B cell (primary cell): Measurements from ENCODE around the gene KLHL25. TPM values are rescaled to one million over a fixed set of nuclear protein-coding genes. Genes with fewer than 3 reads are reported as not detected.

Source experiments
- ATAC-seq: fragments of 200-7000 bp; cut with Tn5 transposase; one replicate; pipeline ENCODE4 v1.10.0; 2021; ENCODE audit warnings: low read depth, mild to moderate bottlenecking, moderate number of reproducible peaks, moderate library complexity
- CTCF ChIA-PET: fragments of 350-600 bp; sonication (Branson Sonifier 250); formaldehyde crosslinking; loops from one replicate; lab custom pipeline; 2021; ENCODE audit warnings: antibody characterized with exemption, inconsistent platforms; lab: Charles Lee
- POLR2A ChIA-PET: fragments of 350-600 bp; sonication (Branson Sonifier 250); formaldehyde crosslinking; loops from one replicate; lab custom pipeline; 2021; ENCODE audit warnings: antibody characterized with exemption; lab: Charles Lee
- DNase-seq: peaks from one replicate; pipeline ENCODE4 v3.0.0; 2013
- H2AFZ ChIP-seq: 2 replicates; pipeline ENCODE4 v1.6.1; 2012; ENCODE audit warnings: mild to moderate bottlenecking, low read depth, low read length; ENCODE audit not compliant: insufficient read depth, poor library complexity, severe bottlenecking
- H3K27ac ChIP-seq, 2 donors: 1 replicate in 1 of 2; 2 replicates in 1 of 2; pipeline ENCODE4 v1.5.1; 2012 to 2013; ENCODE audit warnings: low read length in 2 of 2, mild to moderate bottlenecking in 2 of 2, moderate library complexity in 1 of 2
- H3K27me3 ChIP-seq, 4 experiments: fragments of 200-600 bp in 1 of 4; sonication (generic) in 1 of 4; replicated peaks in 1 of 4; 1 replicate in 2 of 4; 2 replicates in 2 of 4; pipeline versions ENCODE4 v1.6.1 to v1.7.0; 2013 to 2016; ENCODE audit warnings: low read length in 3 of 4, mild to moderate bottlenecking in 2 of 4, mixed read lengths in 1 of 4, moderate library complexity in 1 of 4; ENCODE audit not compliant: insufficient read depth in 4 of 4, control insufficient read depth in 3 of 4; ENCODE audit errors: control extremely low read depth in 1 of 4
- H3K36me3 ChIP-seq, 2 experiments: replicated peaks in 1 of 2; 1 replicate in 1 of 2; 2 replicates in 1 of 2; pipeline versions ENCODE4 v1.6.1 to v1.7.1; 2013; ENCODE audit warnings: low read length in 1 of 2; ENCODE audit not compliant: insufficient read depth in 2 of 2, control insufficient read depth in 1 of 2; ENCODE audit errors: control extremely low read depth in 1 of 2, extremely low read depth in 1 of 2
- H3K4me1 ChIP-seq, 2 donors: fragments of 200-600 bp in 1 of 2; sonication (generic) in 1 of 2; 1 replicate in 1 of 2; 2 replicates in 1 of 2; pipeline versions ENCODE4 v1.5.1 to v1.6.1; 2013 to 2017; ENCODE audit warnings: low read length in 2 of 2; ENCODE audit not compliant: control insufficient read depth in 2 of 2, insufficient read depth in 2 of 2
- H3K4me2 ChIP-seq: replicated peaks from 2 replicates; pipeline ENCODE3; 2012; ENCODE audit warnings: mild to moderate bottlenecking, low read depth, low read length; ENCODE audit not compliant: poor library complexity, severe bottlenecking
- H3K4me3 ChIP-seq, 5 experiments: fragments of 200-600 bp in 1 of 5; sonication (generic) in 1 of 5; 1 replicate in 3 of 5; 2 replicates in 2 of 5; pipeline versions ENCODE4 v1.5.1 to v1.7.0; 2011 to 2016; ENCODE audit warnings: low read length in 4 of 5, mild to moderate bottlenecking in 4 of 5, low read depth in 2 of 5, control low read depth in 1 of 5, moderate library complexity in 1 of 5; ENCODE audit not compliant: insufficient read depth in 1 of 5; ENCODE audit errors: control extremely low read depth in 1 of 5, extremely low read depth in 1 of 5
- H3K79me2 ChIP-seq: fragments of 200-600 bp; sonication (generic); one replicate; pipeline ENCODE4 v1.6.0; 2016; ENCODE audit warnings: low read length; ENCODE audit not compliant: control insufficient read depth, insufficient read depth
- H3K9ac ChIP-seq: fragments of 200-600 bp; sonication (generic); 2 replicates; pipeline ENCODE4 v1.6.1; 2017; ENCODE audit warnings: mild to moderate bottlenecking, low read length, moderate library complexity
- H3K9me3 ChIP-seq, 3 donors: one replicate each; pipeline versions ENCODE4 v1.6.1 to v1.7.1; 2013; ENCODE audit warnings: low read length in 2 of 3; ENCODE audit not compliant: control insufficient read depth in 2 of 3, insufficient read depth in 1 of 3; ENCODE audit errors: control extremely low read depth in 1 of 3
- H4K20me1 ChIP-seq: 2 replicates; pipeline ENCODE4 v1.6.0; 2012; ENCODE audit warnings: mild to moderate bottlenecking, low read length; ENCODE audit not compliant: insufficient read depth, control insufficient read depth, poor library complexity, severe bottlenecking
- H3K27ac Mint-ChIP-seq: one replicate; pipeline ENCODE4 v1.8.0; 2021; ENCODE audit warnings: mixed read lengths
- H3K27me3 Mint-ChIP-seq: one replicate; pipeline ENCODE4 v1.8.0; 2021; ENCODE audit warnings: mixed read lengths
- H3K4me1 Mint-ChIP-seq: one replicate; pipeline ENCODE4 v1.8.0; 2021; ENCODE audit warnings: mixed read lengths
- H3K4me3 Mint-ChIP-seq: one replicate; pipeline ENCODE4 v1.8.0; 2021; ENCODE audit warnings: mixed read lengths
- H3K9me3 Mint-ChIP-seq: one replicate; pipeline ENCODE4 v1.8.0; 2022; ENCODE audit warnings: mixed read lengths; ENCODE audit not compliant: insufficient read depth
- CTCF ChIP-seq: fragments of 200-600 bp; IDR thresholded peaks from one replicate; pipeline ENCODE4 v1.8.0; 2022; ENCODE audit warnings: antibody characterized with exemption, mild to moderate bottlenecking
- EZH2 ChIP-seq: IDR thresholded peaks from 2 replicates; pipeline ENCODE4 v1.6.1; 2012; ENCODE audit warnings: borderline replicate concordance, low read depth, mild to moderate bottlenecking, moderate library complexity, low read length; ENCODE audit not compliant: insufficient read depth, poor library complexity, severe bottlenecking
- WGBS: methylation state at CpG from one replicate; pipeline ENCODE4 v1.1.5; 2013; ENCODE audit warnings: missing lambda C conversion rate; ENCODE audit not compliant: insufficient coverage; 5-methylcytosine and 5-hydroxymethylcytosine counted together
- intact Hi-C: fragments of 100-400 bp; cut with micrococcal nuclease; formaldehyde crosslinking; loops from one replicate; pipeline ENCODE4 v1.10.0; 2022
- polyA plus RNA-seq: library from polyadenylated mRNA; depleted of rRNA; stranded (reverse); fragments of >200 nt; gene quantifications from 2 replicates; pipeline ENCODE4 v1.2.3, GENCODE V29; 2012
- total RNA-seq, 2 donors: library from RNA; stranded (reverse); fragments of 120-200 nt in 1 of 2; gene quantifications; 1 replicate in 1 of 2; 2 replicates in 1 of 2; pipeline versions ENCODE4 v1.2.3 to v1.2.4, GENCODE V29; 2013 to 2022

The KLHL25 gene
- total and polyA plus RNA-seq, 2 donors (not counting 1 experiment from before 2014, with no cell fraction given) = 1.1 to 3.3 TPM

GRCh38 chr15:85745525-85746150 is 49.1 kb downstream of the KLHL25 start:
- ChIA-PET CTCF (no interaction called here), POLR2A (no interaction called here)
- 95% methylated on average over 14 of the region's 14 CpGs for WGBS
- no peak overlapping the region for H3K27ac Mint-ChIP-seq
- H3K4me1 ChIP-seq = no peaks in the 10 kb centered on the region
- ATAC-seq (no peak), DNase-seq (no peak)
- H3K4me1 Mint-ChIP-seq = no peaks in the 10 kb centered on the region
- no peak for TF ChIP-seq CTCF
- TF ChIP-seq EZH2 = no peak
- no peak overlapping the region for H3K27ac ChIP-seq
- H3K36me3 ChIP-seq = peaks cover 0 to 83% of the 10 kb centered on the region in 2 experiments
- no peak overlapping the region for H3K9ac ChIP-seq
- no peak overlapping the region for H3K4me2 ChIP-seq
- H3K9me3 ChIP-seq = no peaks in the 10 kb centered on the region
- H3K27me3 ChIP-seq = no peaks in the 10 kb centered on the region
- no peaks in the 10 kb centered on the region for H3K79me2 ChIP-seq
- no peak overlapping the region for H3K4me3 ChIP-seq
- H3K4me3 Mint-ChIP-seq = no peak overlapping the region
- H3K9me3 Mint-ChIP-seq = no peaks in the 10 kb centered on the region
- no peak overlapping the region for H2AFZ ChIP-seq
- no peaks in the 10 kb centered on the region for H3K27me3 Mint-ChIP-seq
- intact Hi-C loops = no loop called here
- peaks cover 61% of the 10 kb centered on the region for H4K20me1 ChIP-seq

- H3K27ac ChIP-seq = no peak overlapping the region
- H3K27me3 Mint-ChIP-seq = no peaks in the 10 kb centered on the region
- H3K79me2 ChIP-seq = no peaks in the 10 kb centered on the region
- POLR2A ChIA-PET = no interaction called here
- TF ChIP-seq EZH2 (no peak), CTCF (no peak)
- no peaks in the 10 kb centered on the region for H3K27me3 ChIP-seq
- no peak overlapping the region for H2AFZ ChIP-seq
- 97% methylated on average over 7 of the region's 12 CpGs for WGBS
- H3K4me1 ChIP-seq = no peaks in the 10 kb centered on the region
- intact Hi-C loops = no loop called here
- H3K4me1 Mint-ChIP-seq = no peaks in the 10 kb centered on the region
- no peaks in the 10 kb centered on the region for H3K9me3 Mint-ChIP-seq
- ATAC-seq (no peak), DNase-seq (no peak)
- H3K9ac ChIP-seq = no peak overlapping the region
- H4K20me1 ChIP-seq = peaks cover 61% of the 10 kb centered on the region
- no peak overlapping the region for H3K27ac Mint-ChIP-seq
- CTCF ChIA-PET = no interaction called here
- H3K4me2 ChIP-seq = no peak overlapping the region
- no peaks in the 10 kb centered on the region for H3K9me3 ChIP-seq
- no peak overlapping the region for H3K4me3 Mint-ChIP-seq
- no peak overlapping the region for H3K4me3 ChIP-seq
- H3K36me3 ChIP-seq = peaks cover 0 to 89% of the 10 kb centered on the region in 2 experiments
Measured at GRCh38 chr15:85745023-85745422, 49.7 kb downstream of the KLHL25 start.
